ENCODE results near the gene PHF12.

The PHF12 gene

DNA sequence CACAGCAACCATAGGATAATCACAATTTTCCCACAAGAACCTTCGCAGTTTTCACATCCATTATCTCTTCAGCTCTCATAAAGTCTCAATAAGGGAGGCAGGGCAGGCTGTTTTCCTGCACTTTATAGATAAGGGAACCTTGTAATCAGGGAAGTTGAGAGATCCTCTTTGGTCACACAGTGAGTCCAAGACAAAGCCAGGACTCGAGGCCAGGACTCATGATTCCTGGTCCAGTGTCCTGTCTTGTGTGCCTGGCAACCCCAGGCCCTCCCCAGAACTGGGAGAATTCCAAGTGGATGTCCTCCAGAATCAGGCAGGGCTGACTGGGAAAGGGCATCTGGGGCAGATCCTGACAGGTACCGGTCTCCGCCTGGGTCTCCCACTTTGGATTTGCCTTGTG is 23.1 kb upstream of the PHF12 start:
- Histone ChIP-seq H3K27ac (no peak overlapping the region), H3K9me3 (no peaks in the 10 kb centered on the region), H3K27me3 (peaks cover 0 to 13% of the 10 kb centered on the region in 2 donors), H3K4me3 (no peak overlapping the region), H3K36me3 (no peaks in the 10 kb centered on the region), H3K4me1 (no peaks in the 10 kb centered on the region)
- intact Hi-C loops (cut with DNase I; ENCODE audit: low total_unique reads), result no loop called here
- TF ChIP-seq, protein P1, sequence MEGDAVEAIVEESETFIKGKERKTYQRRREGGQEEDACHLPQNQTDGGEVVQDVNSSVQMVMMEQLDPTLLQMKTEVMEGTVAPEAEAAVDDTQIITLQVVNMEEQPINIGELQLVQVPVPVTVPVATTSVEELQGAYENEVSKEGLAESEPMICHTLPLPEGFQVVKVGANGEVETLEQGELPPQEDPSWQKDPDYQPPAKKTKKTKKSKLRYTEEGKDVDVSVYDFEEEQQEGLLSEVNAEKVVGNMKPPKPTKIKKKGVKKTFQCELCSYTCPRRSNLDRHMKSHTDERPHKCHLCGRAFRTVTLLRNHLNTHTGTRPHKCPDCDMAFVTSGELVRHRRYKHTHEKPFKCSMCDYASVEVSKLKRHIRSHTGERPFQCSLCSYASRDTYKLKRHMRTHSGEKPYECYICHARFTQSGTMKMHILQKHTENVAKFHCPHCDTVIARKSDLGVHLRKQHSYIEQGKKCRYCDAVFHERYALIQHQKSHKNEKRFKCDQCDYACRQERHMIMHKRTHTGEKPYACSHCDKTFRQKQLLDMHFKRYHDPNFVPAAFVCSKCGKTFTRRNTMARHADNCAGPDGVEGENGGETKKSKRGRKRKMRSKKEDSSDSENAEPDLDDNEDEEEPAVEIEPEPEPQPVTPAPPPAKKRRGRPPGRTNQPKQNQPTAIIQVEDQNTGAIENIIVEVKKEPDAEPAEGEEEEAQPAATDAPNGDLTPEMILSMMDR (IDR thresholded peaks at IDR 0.05), result no peak
- DNase-seq, result no peak

DNA sequence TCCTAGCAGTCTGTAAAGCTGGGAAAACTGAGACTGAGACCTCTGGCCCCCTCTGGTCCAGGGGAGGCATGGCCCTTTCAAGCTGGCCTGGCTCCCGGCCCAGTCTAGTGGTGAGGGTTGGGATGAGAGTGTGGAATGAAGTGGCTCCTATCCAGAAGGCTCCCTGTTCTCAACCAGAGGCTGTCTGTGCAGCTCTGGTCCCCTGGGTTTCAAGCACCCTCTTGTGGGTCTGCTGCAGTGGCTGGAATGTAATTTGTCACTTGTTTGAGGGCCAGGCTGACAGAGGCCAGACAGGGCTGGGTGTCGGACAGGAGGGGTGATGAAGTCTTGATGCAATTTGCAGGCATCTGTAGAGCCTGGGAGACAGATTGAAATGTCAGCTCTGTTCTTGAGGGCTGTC is 22.1 kb upstream of the PHF12 start:
- peaks cover 0 to 19% of the 10 kb centered on the region in 2 donors for H3K27me3 ChIP-seq
- no peak for DNase-seq
- intact Hi-C loops (cut with DNase I; ENCODE audit: low total_unique reads), result no loop called here
- H3K27ac ChIP-seq, result no peak overlapping the region
- H3K9me3 ChIP-seq, result no peaks in the 10 kb centered on the region
- no peak overlapping the region for H3K4me3 ChIP-seq
- TF ChIP-seq, protein P1 (IDR thresholded peaks at IDR 0.05), result no peak
- H3K36me3 ChIP-seq, result no peaks in the 10 kb centered on the region
- H3K4me1 ChIP-seq, result no peaks in the 10 kb centered on the region

DNA sequence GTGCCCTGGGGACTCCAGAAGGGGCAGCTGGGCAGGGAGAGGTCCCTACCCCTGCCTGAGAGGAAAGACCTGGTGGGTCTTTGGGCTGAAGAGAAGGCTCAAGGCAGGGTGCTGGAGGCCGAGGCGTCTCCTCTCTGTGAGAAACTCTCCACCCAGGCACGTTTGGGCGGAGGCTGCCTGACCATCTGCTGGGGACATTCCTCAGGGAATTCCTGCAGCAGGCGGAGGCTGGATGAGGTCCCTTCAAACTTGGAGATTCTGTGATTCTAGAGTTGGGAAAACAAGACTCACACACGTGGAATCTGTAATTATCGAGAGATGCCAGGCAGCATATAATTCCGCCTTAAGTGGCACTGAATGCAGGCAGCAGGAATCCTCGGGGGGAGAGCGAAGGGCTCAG is 21.1 kb upstream of the PHF12 start:
- Histone ChIP-seq H3K9me3 (no peaks in the 10 kb centered on the region), H3K4me3 (no peak overlapping the region), H3K4me1 (no peaks in the 10 kb centered on the region), H3K27ac (no peak overlapping the region), H3K36me3 (no peaks in the 10 kb centered on the region), H3K27me3 (peaks cover 0 to 18% of the 10 kb centered on the region in 2 donors)
- TF ChIP-seq, protein P1 (IDR thresholded peaks at IDR 0.05), result no peak
- DNase-seq, result no peak
- intact Hi-C loops (cut with DNase I; ENCODE audit: low total_unique reads), result no loop called here

DNA sequence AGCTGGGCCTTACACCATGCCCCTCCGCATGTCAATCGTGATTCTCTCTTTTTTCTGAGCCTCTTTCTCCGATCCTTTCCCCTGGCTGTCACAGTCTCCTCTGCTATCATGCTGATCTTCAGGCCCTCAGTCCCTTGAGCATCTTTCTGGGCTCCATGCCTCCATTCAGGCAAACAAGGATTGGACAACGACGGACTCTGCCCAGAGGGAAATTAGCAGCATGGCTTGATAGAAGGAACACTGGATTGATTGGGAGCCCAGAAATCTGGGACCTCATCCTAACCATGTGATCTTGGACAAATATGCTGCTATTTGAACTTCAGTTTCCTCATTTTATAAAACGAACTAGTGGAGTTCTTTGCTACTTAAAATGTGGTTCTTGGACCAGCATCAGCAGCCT is 19.6 kb upstream of the PHF12 start:
- H3K36me3 ChIP-seq, result no peaks in the 10 kb centered on the region
- DNase-seq, result peak in 1 of 2 donors; percentile 47
- intact Hi-C loops (cut with DNase I; ENCODE audit: low total_unique reads), result no loop called here

DNA sequence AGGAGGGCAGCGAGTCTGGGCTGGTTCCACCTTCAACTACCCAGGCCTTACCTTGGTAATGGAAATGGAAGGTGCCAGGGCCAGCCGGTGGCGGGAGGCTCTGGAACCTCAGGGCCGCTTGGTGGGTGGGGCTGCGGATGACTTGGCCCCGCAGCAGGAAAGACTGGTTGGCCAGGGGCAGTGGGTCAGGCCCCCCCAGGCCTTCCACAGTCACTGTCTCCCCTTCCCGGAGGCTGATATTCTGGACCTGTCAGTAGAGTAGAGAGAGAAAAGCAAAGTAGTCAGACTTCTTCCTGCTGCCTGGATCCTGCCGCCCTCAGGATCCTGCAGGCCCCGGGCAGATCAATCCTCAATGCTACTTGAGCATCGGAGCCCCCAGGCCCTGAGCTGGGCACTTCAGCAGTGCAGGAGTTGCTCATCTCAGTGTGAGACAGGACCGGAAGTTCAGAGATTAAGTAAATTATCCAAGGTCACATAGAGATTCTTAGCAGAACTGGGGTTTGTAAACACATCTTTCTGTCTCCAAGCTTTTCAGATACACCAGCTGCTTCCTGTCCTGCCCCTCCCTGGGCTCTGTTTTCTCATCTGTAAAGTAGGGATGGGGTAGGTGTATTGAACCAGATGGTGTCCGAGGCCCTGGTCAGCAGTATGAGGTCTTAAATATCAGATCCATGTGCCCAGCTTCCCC is 18.5 kb upstream of the PHF12 start:
- Histone ChIP-seq H3K27me3 (peaks cover 0 to 29% of the 10 kb centered on the region in 2 donors), H3K4me3 (no peak overlapping the region), H3K36me3 (no peaks in the 10 kb centered on the region), H3K27ac (no peak overlapping the region), H3K4me1 (no peaks in the 10 kb centered on the region), H3K9me3 (no peaks in the 10 kb centered on the region)
- TF ChIP-seq, protein P1 (IDR thresholded peaks at IDR 0.05), result no peak
- intact Hi-C loops (cut with DNase I; ENCODE audit: low total_unique reads), result no loop called here
- no peak for DNase-seq

More for the DNA sequence above, 19.6 kb upstream of the PHF12 start:
- H3K9me3 ChIP-seq, result no peaks in the 10 kb centered on the region
- peaks cover 0 to 27% of the 10 kb centered on the region in 2 donors for H3K27me3 ChIP-seq
- no peak overlapping the region for H3K4me3 ChIP-seq
- no peak overlapping the region for H3K27ac ChIP-seq
- TF ChIP-seq, protein P1 (IDR thresholded peaks at IDR 0.05), result no peak
- no peaks in the 10 kb centered on the region for H3K4me1 ChIP-seq
